DND-41 (cell line): Measurements from ENCODE around the gene FXYD7.

Source experiments
- EZH2 ChIP-seq: IDR thresholded peaks from 3 replicates; pipeline ENCODE4 v1.6.1; 2012; ENCODE audit warnings: borderline replicate concordance, low read depth, mild to moderate bottlenecking, moderate library complexity, low read length, inconsistent platforms; ENCODE audit not compliant: severe bottlenecking
- TF ChIP-seq, protein P1 (sequence below): IDR thresholded peaks from 2 replicates; pipeline ENCODE4 v1.5.1; 2012; ENCODE audit warnings: borderline replicate concordance, low read length, moderate library complexity, mild to moderate bottlenecking; ENCODE audit not compliant: poor library complexity, severe bottlenecking; ENCODE audit errors: extremely low read depth

DNA sequence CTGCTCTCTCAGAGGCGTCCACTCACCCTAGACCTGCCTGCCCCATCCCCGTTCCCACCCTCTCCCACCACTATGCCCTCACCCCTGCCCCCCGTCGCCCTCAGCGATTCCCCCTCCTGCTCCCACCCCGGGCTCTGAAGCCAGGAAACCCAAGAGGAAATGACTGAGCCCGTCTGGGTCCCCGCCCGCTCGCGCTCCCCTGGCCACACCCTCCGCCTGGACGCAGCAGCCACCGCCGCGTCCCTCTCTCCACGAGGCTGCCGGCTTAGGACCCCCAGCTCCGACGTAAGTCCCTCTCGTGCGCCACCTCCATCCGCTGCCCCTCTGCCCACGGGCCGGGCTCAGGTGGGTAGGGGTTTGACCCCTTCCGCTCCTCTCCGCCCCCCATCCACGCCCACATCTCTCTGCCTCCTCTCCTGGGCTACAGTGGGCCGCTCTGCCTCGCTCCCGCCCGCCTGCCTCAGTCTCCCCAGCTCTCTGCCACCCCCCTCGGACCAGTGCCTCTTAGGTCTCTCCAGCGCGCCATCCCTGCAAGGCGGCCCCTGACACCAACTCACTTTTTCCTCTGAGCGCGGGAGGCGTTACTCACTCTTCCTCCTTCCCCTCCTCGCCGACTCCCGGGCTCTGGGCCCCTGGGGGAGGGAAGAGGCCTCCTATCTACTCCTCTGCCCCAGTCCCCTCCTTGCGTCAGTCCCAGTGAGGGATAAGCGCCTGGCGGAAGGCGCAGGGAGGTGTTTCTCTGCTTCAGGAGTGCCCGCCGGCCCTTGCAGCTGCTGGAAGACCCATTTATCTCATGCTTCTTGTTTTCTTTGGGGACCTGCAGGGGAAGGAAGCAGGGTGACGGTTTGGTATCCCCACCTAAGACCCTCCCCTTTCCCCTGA, 11.7 kb downstream of the FXYD7 start, which contains the start of gene FXYD5:
- TF ChIP-seq, protein P1, sequence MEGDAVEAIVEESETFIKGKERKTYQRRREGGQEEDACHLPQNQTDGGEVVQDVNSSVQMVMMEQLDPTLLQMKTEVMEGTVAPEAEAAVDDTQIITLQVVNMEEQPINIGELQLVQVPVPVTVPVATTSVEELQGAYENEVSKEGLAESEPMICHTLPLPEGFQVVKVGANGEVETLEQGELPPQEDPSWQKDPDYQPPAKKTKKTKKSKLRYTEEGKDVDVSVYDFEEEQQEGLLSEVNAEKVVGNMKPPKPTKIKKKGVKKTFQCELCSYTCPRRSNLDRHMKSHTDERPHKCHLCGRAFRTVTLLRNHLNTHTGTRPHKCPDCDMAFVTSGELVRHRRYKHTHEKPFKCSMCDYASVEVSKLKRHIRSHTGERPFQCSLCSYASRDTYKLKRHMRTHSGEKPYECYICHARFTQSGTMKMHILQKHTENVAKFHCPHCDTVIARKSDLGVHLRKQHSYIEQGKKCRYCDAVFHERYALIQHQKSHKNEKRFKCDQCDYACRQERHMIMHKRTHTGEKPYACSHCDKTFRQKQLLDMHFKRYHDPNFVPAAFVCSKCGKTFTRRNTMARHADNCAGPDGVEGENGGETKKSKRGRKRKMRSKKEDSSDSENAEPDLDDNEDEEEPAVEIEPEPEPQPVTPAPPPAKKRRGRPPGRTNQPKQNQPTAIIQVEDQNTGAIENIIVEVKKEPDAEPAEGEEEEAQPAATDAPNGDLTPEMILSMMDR = no peak
- TF ChIP-seq EZH2 = no peak
